ENCODE results near the gene GTF3A. TPM values are rescaled to one million over a fixed set of nuclear protein-coding genes. Genes with fewer than 3 reads are reported as not detected.
A peak's percentile ranks its signal among the peaks of the same experiment; 100 is the strongest.

Gene GTF3A
- polyA plus RNA-seq (2012; ENCODE audit: missing spikeins): 290 TPM

DNA sequence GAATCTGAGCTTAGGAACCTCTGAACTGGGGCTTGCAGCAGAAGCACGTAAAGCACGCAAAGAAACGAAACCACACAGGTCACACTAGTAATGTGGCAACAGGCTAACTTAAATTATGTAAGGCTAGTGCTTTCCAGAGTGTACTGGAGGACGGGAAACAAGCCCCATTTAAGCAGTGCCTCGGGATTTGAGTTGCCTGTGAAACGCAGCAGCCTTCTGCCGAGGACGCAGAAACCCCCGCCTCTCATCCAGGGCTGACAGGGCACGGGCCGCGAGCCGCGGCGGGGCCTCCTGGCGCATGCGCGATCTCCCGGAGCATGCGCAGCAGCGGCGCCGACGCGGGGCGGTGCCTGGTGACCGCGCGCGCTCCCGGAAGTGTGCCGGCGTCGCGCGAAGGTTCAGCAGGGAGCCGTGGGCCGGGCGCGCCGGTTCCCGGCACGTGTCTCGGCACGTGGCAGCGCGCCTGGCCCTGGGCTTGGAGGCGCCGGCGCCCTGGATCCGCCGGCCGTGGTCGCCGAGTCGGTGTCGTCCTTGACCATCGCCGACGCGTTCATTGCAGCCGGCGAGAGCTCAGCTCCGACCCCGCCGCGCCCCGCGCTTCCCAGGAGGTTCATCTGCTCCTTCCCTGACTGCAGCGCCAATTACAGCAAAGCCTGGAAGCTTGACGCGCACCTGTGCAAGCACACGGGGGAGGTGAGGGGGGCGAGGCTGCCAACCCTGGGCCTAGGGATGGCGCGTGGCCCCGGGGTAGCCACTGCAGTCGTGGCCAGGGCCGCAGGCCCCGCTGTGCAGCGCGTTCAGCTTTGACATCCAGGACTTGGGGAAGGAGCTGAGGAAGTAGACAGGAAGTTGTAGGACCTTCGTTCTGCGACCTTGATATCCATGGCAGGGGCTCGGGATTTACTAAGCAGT is at the start of gene GTF3A:
TSS of gene GTF3A (plus strand) at position 374 of the 912 bp plus-strand sequence.
- TF ChIP-seq POLR2AphosphoS5 (IDR thresholded peaks at IDR 0.05; ENCODE audit: low read depth, low read length): peak; percentile 68; the same call in 1 of the 2 replicates
- peak; percentile 68; the same call in 1 of the 2 replicates for TF ChIP-seq TAF1 (IDR thresholded peaks at IDR 0.05; ENCODE audit: borderline replicate concordance, low read depth, low read length)
- peak; percentile 83 for TF ChIP-seq POLR2A (IDR thresholded peaks at IDR 0.05; ENCODE audit: low read depth, low read length)
- FAIRE-seq (peak; percentile 99), DNase-seq (ENCODE audit: insufficient read length) (peak; percentile 91)

DNA sequence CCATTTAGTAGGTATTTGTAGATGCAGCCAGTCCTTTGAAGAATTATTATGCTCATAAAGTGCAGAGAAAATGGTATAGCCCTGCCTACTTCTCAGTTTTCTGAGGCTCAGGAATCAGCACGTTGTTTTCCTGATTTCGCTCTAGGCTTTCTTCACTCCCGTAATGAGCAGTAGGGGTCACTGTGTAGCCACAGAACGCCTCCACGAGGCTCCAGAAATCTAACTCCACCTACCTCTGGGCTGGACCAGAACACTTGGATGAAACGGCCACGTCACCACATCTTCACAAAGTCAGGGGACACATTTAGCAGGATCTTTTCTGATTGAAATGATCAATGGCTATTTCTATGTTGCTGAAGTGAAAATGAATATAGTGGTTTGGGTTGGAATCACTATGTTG is 49.8 kb upstream of the GTF3A start:
- no peak for TF ChIP-seq POLR2AphosphoS5 (IDR thresholded peaks at IDR 0.05; ENCODE audit: low read depth, low read length)
- no peak for TF ChIP-seq POLR2A (IDR thresholded peaks at IDR 0.05; ENCODE audit: low read depth, low read length)
- TF ChIP-seq TAF1 (IDR thresholded peaks at IDR 0.05; ENCODE audit: borderline replicate concordance, low read depth, low read length): no peak
- peak; percentile 46 for DNase-seq (ENCODE audit: insufficient read length)
- peak; percentile 86 for FAIRE-seq

DNA sequence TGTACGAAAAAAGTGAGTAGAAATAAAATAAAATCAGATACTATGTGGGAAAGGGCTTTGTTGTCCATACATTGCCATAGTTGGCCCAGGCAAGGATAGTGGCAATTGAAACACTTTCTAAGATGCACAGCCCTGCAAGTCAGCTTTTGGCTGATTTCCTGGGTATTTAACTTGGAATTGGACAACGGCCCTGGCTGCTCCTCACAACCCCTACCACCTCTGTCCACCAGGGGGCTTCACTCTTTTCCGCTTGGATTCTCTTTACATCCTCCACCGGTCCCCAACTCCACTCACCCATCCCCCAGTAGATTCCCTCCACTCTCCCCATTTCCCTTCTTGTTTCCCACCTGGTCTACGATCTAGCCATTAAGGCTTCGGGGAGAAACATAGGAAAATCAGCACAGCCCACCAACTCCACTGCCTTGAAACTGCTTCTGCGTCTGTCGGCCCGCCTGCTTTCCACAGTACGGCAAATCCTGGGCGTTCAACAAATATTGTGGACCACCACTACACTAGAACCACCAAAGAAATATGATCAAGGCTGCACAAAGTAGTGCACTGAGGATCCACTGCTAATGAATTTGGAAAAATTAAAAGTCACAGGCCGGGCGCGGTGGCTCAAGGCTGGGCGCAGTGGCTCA is 48.6 kb upstream of the GTF3A start:
- no peak for TF ChIP-seq POLR2AphosphoS5 (IDR thresholded peaks at IDR 0.05; ENCODE audit: low read depth, low read length)
- no peak for TF ChIP-seq POLR2A (IDR thresholded peaks at IDR 0.05; ENCODE audit: low read depth, low read length)
- no peak for TF ChIP-seq TAF1 (IDR thresholded peaks at IDR 0.05; ENCODE audit: borderline replicate concordance, low read depth, low read length)
- FAIRE-seq (no peak), DNase-seq (ENCODE audit: insufficient read length) (no peak)

DNA sequence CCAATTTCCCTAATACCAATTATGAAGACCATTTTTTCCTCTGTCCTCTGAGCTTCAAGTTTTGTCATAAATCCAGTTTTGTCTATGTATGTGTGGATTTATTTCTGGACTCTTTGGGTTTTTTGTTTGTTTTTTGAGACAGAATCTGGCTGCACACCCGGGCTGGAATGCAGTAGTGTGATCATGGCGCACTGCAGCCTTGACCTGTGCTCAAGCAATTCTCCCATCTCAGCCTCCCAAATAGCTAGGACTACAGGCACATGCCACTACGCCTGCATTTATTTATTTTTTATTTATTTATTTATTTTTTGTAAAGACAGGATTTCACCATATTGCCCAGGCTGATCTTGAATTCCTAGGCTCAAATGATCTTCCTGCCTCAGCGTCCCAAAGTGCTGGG is 45.3 kb upstream of the GTF3A start:
- DNase-seq (ENCODE audit: insufficient read length): no peak
- FAIRE-seq: no peak
- TF ChIP-seq POLR2AphosphoS5 (IDR thresholded peaks at IDR 0.05; ENCODE audit: low read depth, low read length): no peak
- no peak for TF ChIP-seq TAF1 (IDR thresholded peaks at IDR 0.05; ENCODE audit: borderline replicate concordance, low read depth, low read length)
- no peak for TF ChIP-seq POLR2A (IDR thresholded peaks at IDR 0.05; ENCODE audit: low read depth, low read length)

DNA sequence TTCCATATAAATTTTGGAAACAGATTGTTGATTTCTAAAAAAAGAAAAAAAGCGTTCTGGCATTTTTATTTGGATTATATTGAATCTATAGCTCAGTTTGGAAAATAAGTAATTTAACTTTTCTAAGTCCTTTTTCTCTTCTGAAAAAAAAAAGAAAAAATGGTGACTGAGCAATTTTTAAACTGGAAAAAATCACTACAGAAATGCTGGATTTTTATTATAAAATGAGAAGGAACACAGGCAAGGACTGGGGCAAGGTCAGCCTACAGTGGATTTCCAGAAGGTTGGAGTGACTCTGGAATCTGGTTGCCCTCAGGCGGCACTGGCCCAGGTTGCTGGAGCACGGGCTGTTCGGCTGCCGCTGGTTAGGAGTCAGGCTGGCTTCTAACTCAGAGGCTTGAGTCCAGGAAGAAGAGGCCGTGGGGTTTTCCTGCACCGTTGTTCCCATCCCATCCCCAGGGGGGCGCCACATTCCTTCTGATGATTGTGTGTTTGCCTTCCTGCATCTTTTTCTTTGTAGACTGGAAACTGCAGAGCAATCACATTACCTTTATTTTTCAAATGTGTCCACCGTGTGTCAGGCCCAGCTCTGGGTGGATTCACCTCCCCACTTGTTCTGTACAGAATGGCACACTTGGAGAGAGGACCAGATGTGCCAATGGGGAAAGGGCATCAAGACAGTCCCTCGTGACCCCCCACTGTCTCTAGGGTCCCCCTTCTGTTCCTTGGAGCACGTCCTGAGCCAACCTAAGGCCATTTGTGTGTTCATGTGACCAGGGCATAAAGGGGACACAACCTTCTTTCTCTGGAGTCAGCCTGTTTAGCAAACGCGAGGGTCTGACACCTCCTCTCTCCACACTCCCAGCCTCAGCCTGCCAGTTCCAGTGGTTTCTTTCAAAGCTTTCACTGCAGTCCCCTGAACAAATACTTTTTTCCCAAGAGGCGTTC is 44.5 kb upstream of the GTF3A start:
- TF ChIP-seq POLR2AphosphoS5 (IDR thresholded peaks at IDR 0.05; ENCODE audit: low read depth, low read length) (no peak), POLR2A (IDR thresholded peaks at IDR 0.05; ENCODE audit: low read depth, low read length) (no peak), TAF1 (IDR thresholded peaks at IDR 0.05; ENCODE audit: borderline replicate concordance, low read depth, low read length) (no peak)
- peak; percentile 88 for FAIRE-seq
- no peak for DNase-seq (ENCODE audit: insufficient read length)

DNA sequence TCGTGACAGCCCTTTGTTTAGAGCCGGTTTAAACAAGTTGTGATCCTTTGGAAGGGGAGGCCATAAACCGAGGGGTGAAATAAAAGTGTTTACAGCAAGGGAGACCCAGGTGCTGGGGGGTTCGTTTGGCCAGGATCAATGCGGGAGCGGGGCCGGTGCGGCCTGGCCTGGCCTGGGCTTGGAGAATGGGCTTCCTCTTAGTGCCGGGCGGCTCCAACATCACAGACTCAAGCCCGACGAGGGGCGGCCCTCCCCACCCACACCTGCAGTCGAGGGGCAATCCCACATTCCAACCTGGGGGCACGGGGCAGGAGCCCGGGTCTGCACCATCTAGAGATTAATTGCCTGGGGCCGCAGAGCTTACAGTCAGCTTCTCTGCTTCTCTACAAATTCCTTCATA is 42.8 kb upstream of the GTF3A start:
- DNase-seq (ENCODE audit: insufficient read length) (no peak), FAIRE-seq (no peak)
- no peak for TF ChIP-seq TAF1 (IDR thresholded peaks at IDR 0.05; ENCODE audit: borderline replicate concordance, low read depth, low read length)
- no peak for TF ChIP-seq POLR2A (IDR thresholded peaks at IDR 0.05; ENCODE audit: low read depth, low read length)
- no peak for TF ChIP-seq POLR2AphosphoS5 (IDR thresholded peaks at IDR 0.05; ENCODE audit: low read depth, low read length)

DNA sequence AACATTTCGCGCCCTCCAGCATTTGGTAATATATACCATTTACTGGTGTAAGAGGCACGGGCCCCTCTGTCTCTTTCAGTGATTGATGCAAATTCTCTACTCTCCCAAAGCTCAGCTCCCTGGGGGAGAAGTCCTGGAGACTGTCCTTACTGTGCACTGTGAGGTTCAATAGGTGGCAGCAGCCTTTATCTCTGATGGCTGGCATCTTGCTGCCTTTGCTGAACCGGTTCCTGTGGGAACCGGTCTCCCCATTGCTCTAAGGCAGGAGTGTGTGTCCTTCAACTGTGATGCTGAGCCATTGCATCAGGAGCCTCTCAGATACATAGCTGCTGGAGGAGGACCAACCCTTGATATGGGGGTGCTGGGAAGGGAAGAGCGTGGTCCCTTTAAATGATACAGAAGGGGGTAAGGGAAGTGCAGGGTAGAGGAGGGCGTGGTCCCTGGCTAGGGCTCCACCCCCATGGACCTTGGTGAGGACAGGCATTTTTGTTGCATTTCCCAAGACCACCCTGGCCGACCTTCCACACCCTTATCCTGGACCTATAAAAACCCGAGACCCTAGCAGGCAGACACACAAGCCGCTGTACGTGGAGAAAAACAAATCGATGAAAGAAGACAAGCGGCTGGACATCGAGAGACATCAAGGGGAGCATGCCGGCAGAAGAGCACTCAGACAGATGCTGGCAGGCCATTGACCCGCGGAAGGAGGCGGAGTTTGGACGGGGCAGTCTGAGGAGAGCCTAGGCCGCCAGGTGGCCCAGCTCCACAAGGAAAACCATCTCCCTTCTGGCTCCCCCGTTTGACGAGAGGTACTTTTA is 41.1 kb upstream of the GTF3A start:
- DNase-seq (ENCODE audit: insufficient read length) (no peak), FAIRE-seq (no peak)
- TF ChIP-seq TAF1 (IDR thresholded peaks at IDR 0.05; ENCODE audit: borderline replicate concordance, low read depth, low read length) (no peak), POLR2AphosphoS5 (IDR thresholded peaks at IDR 0.05; ENCODE audit: low read depth, low read length) (no peak), POLR2A (IDR thresholded peaks at IDR 0.05; ENCODE audit: low read depth, low read length) (no peak)

DNA sequence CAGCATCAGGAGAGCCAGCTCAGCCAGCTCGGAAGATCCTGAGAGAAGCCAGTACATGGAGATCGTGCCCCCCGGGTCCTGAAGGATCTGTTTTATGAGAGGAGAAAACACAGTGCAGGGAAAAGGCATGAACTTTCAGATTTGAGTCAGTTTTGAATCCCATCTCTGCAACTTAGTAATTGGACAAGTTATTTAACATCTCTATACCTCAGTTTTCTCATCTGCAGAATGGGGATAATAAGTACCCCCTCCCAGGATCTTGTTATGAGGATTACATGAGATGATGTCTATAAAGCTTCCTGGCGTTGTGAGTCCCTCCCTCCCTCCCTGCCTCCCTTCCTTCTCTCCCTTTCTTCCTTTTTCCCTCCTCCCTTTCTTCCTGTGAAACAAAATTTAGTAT is 40.1 kb upstream of the GTF3A start:
- DNase-seq (ENCODE audit: insufficient read length) (no peak), FAIRE-seq (no peak)
- TF ChIP-seq POLR2A (IDR thresholded peaks at IDR 0.05; ENCODE audit: low read depth, low read length) (no peak), POLR2AphosphoS5 (IDR thresholded peaks at IDR 0.05; ENCODE audit: low read depth, low read length) (no peak), TAF1 (IDR thresholded peaks at IDR 0.05; ENCODE audit: borderline replicate concordance, low read depth, low read length) (no peak)

DNA sequence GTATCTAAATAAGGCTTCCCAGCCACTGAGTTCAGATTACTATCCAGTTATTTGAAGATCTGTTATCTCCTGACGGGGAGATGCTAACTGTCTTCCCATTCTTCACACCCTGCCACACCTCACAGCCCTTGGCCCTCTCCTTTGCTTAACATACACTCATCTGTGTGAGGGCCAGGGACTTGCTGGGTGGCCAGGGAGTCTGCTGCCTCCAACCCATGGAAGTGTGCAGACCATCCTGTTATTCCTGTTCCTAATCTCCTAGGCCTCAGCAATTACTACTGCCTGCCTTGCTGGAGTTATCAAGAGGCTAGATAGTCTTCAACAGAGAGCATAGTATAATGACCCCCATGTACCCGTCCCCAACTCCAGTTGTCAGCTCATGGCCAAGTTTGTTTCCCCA is 36.2 kb upstream of the GTF3A start:
- FAIRE-seq (no peak), DNase-seq (ENCODE audit: insufficient read length) (no peak)
- TF ChIP-seq POLR2AphosphoS5 (IDR thresholded peaks at IDR 0.05; ENCODE audit: low read depth, low read length): no peak
- no peak for TF ChIP-seq TAF1 (IDR thresholded peaks at IDR 0.05; ENCODE audit: borderline replicate concordance, low read depth, low read length)
- TF ChIP-seq POLR2A (IDR thresholded peaks at IDR 0.05; ENCODE audit: low read depth, low read length): no peak

DNA sequence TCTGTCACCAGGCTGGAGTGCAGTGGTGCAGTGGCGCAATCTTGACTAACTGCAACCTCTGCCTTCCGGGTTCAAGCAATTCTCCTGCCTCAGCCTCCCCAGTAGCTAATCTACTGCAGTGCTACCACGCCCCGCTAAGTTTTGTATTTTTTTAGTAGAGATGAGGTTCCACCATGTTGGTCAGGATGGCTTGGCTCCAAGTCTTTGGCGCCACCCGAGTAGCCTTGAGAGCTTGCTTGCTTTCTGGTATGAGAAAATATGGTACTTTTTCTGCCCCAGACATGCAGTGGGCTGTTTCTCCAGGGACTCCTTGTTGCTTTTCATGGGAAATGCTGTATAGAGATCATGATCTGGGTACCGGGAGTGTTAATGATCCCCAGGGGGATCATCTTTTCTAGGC is 34.5 kb upstream of the GTF3A start:
- FAIRE-seq (no peak), DNase-seq (ENCODE audit: insufficient read length) (no peak)

More for the DNA sequence above, 34.5 kb upstream of the GTF3A start:
- TF ChIP-seq POLR2AphosphoS5 (IDR thresholded peaks at IDR 0.05; ENCODE audit: low read depth, low read length) (no peak), POLR2A (IDR thresholded peaks at IDR 0.05; ENCODE audit: low read depth, low read length) (no peak), TAF1 (IDR thresholded peaks at IDR 0.05; ENCODE audit: borderline replicate concordance, low read depth, low read length) (no peak)
